GM12878 (cell line): Measurements from ENCODE around the gene BACE1-AS. TPM values are rescaled to one million over a fixed set of nuclear protein-coding genes. Genes with fewer than 3 reads are reported as not detected.

Source experiments
- ATF3 ChIP-seq: IDR thresholded peaks from 2 replicates; pipeline ENCODE4 v1.6.1; 2011; ENCODE audit warnings: low read depth, mild to moderate bottlenecking, low read length, moderate library complexity, borderline replicate concordance; ENCODE audit errors: extremely low read depth
- ATF7 ChIP-seq: fragments of 450-650 bp; IDR thresholded peaks from 2 replicates; pipeline ENCODE4 v1.6.1; 2016; ENCODE audit warnings: low read depth, mild to moderate bottlenecking
- BCL11A ChIP-seq: IDR thresholded peaks from 2 replicates; pipeline ENCODE4 v1.6.1; 2011; ENCODE audit warnings: low read depth, low read length
- CHD4 ChIP-seq: fragments of 200-600 bp; sonication (generic); IDR thresholded peaks from 2 replicates; pipeline ENCODE4 v1.6.1; 2016; ENCODE audit warnings: mild to moderate bottlenecking
- CREB1 ChIP-seq: IDR thresholded peaks from 2 replicates; pipeline ENCODE4 v1.6.1; 2012; ENCODE audit warnings: low read depth, mild to moderate bottlenecking, inconsistent platforms
- GABPA ChIP-seq: IDR thresholded peaks from 2 replicates; pipeline ENCODE4 v1.6.1; 2014; ENCODE audit warnings: antibody characterized with exemption, low read depth, mild to moderate bottlenecking, inconsistent platforms
- IKZF2 ChIP-seq, 2 experiments: fragments of 450-650 bp; IDR thresholded peaks; 2 replicates each; pipeline ENCODE4 v1.6.1; 2017; ENCODE audit warnings: mild to moderate bottlenecking in 2 of 2, moderate library complexity in 2 of 2
- KDM1A ChIP-seq: fragments of 200-600 bp; sonication (generic); IDR thresholded peaks from 2 replicates; pipeline ENCODE4 v1.6.1; 2016; ENCODE audit warnings: borderline replicate concordance
- MEF2A ChIP-seq: IDR thresholded peaks from 2 replicates; pipeline ENCODE4 v1.6.1; 2011; ENCODE audit warnings: low read depth, mild to moderate bottlenecking, low read length, moderate library complexity; ENCODE audit not compliant: insufficient read depth
- POLR2AphosphoS5 ChIP-seq: IDR thresholded peaks from 2 replicates; pipeline ENCODE4 v1.6.1; 2011; ENCODE audit warnings: mild to moderate bottlenecking, low read length, inconsistent platforms
- RFX5 ChIP-seq: IDR thresholded peaks from 2 replicates; pipeline ENCODE4 v1.6.1; 2011; ENCODE audit warnings: low read depth, low read length, improper control_type of control experiment
- SPI1 ChIP-seq: IDR thresholded peaks from 2 replicates; pipeline ENCODE4 v1.6.1; 2011; ENCODE audit warnings: low read depth, mild to moderate bottlenecking, low read length, moderate library complexity, borderline replicate concordance; ENCODE audit not compliant: insufficient read depth
- ZBED1 ChIP-seq: IDR thresholded peaks from 2 replicates; pipeline ENCODE4 v1.6.1; 2016; ENCODE audit warnings: borderline replicate concordance
- ZBTB33 ChIP-seq: fragments of 450-650 bp; IDR thresholded peaks from 2 replicates; pipeline ENCODE4 v1.6.1; 2017; ENCODE audit warnings: mild to moderate bottlenecking
- ZBTB40 ChIP-seq: fragments of 450-650 bp; IDR thresholded peaks from 2 replicates; pipeline ENCODE4 v1.6.1; 2016; ENCODE audit warnings: mild to moderate bottlenecking, moderate library complexity, borderline replicate concordance
- ZZZ3 ChIP-seq: IDR thresholded peaks from 2 replicates; pipeline ENCODE4 v1.6.1; 2011; ENCODE audit warnings: low read depth; ENCODE audit not compliant: control insufficient read depth, insufficient read length
- polyA plus RNA-seq, 11 experiments: library from polyadenylated mRNA; depleted of rRNA in 4 of 11; unstranded in 6 of 11; stranded (reverse) in 5 of 11; fragments of >200 nt; fragmentation: Nextera tagmentation in 4 of 11; fragmentation: Illumina TruSeq in 1 of 11; extraction: Ambion mirVana in 4 of 11; extraction: Trizol in 1 of 11; gene quantifications; 1 replicate in 1 of 11; 2 replicates in 10 of 11; pipeline versions ENCODE4 v1.2.1 to v1.2.3, GENCODE V29; 2011 to 2016; ENCODE audit warnings: inconsistent platforms in 2 of 11, missing spikeins in 2 of 11, low read depth in 1 of 11
- total RNA-seq, 4 experiments: library from RNA; depleted of rRNA in 3 of 4; stranded (reverse); fragments of >200 nt in 3 of 4; fragmentation: Illumina TruSeq in 1 of 4; extraction: Trizol in 1 of 4; gene quantifications; 2 replicates each; pipeline versions ENCODE4 v1.2.1 to v1.2.3, GENCODE V29; 2013 to 2021
- TF ChIP-seq, protein P1 (sequence below): fragments of 450-650 bp; IDR thresholded peaks from 2 replicates; pipeline ENCODE4 v1.6.1; 2017; ENCODE audit warnings: mild to moderate bottlenecking, moderate library complexity
- TF ChIP-seq, protein P2 (sequence below): fragments of 450-650 bp; IDR thresholded peaks from 2 replicates; pipeline ENCODE4 v1.6.1; 2017; ENCODE audit warnings: borderline replicate concordance

The BACE1-AS gene
- total and polyA plus RNA-seq, 10 of the 15 experiments (the other 5 are each of a cell fraction or from before 2014, with no cell fraction given): 2.0 to 6.7 (median 3.9) TPM

DNA sequence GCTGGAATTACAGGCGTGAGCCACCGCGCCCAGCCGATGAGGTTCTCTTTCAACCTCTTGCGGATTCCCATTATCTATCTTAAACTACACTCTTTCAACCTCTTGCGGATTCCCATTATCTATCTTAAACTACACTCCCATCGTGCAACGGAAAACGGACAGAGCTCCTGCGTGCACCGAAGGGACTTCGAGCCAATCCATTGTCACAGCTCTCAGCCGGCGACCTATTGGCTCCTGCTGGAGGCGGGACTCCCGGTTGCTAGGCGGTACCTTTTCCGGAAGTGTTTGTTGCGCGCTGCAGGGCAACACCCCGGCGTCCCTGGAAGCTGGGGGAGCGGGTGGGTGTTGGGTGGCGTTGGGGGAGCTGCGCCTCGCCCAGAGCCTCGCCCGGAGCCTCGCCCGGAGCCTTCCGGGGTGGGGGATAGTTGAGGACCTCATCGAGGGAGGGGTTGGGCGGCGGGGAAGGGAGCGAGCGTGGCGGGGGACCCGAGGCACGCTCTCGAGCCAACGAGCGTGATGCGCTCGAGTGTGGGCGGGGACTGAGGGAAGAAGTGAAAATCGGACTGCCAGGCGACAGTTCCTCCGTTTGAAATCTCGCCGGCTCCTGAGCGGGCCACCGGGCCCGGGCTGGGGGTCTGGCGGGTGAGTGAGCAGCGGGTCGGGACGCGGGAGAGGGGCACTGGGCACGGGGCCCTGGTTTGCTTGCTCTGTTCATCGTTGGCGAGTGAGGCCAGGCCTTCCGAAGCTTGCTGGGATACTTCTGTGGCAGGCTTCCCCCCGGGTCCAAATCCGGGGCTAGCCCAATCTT lies 36.6 kb downstream of the BACE1-AS start, which contains the start of gene CEP164 (continued):
- TF ChIP-seq SPI1: peak; percentile 75
- peak; percentile 94 for TF ChIP-seq RFX5
- TF ChIP-seq CREB1: peak; percentile 78
- no peak for TF ChIP-seq MEF2A
- no peak; the same call in 1 of the 2 replicates for TF ChIP-seq ATF7
- TF ChIP-seq KDM1A: no peak
- TF ChIP-seq ZBTB33: no peak
- TF ChIP-seq, protein P1, sequence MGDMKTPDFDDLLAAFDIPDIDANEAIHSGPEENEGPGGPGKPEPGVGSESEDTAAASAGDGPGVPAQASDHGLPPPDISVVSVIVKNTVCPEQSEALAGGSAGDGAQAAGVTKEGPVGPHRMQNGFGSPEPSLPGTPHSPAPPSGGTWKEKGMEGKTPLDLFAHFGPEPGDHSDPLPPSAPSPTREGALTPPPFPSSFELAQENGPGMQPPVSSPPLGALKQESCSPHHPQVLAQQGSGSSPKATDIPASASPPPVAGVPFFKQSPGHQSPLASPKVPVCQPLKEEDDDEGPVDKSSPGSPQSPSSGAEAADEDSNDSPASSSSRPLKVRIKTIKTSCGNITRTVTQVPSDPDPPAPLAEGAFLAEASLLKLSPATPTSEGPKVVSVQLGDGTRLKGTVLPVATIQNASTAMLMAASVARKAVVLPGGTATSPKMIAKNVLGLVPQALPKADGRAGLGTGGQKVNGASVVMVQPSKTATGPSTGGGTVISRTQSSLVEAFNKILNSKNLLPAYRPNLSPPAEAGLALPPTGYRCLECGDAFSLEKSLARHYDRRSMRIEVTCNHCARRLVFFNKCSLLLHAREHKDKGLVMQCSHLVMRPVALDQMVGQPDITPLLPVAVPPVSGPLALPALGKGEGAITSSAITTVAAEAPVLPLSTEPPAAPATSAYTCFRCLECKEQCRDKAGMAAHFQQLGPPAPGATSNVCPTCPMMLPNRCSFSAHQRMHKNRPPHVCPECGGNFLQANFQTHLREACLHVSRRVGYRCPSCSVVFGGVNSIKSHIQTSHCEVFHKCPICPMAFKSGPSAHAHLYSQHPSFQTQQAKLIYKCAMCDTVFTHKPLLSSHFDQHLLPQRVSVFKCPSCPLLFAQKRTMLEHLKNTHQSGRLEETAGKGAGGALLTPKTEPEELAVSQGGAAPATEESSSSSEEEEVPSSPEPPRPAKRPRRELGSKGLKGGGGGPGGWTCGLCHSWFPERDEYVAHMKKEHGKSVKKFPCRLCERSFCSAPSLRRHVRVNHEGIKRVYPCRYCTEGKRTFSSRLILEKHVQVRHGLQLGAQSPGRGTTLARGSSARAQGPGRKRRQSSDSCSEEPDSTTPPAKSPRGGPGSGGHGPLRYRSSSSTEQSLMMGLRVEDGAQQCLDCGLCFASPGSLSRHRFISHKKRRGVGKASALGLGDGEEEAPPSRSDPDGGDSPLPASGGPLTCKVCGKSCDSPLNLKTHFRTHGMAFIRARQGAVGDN: no peak
- TF ChIP-seq ZBED1: no peak
- peak; percentile 87 for TF ChIP-seq GABPA
- peak; percentile 90 for TF ChIP-seq POLR2AphosphoS5
- TF ChIP-seq ZZZ3: no peak
- TF ChIP-seq CHD4: no peak; the same call in 1 of the 2 replicates
- TF ChIP-seq ZBTB40: peak; percentile 91
- TF ChIP-seq, protein P2, sequence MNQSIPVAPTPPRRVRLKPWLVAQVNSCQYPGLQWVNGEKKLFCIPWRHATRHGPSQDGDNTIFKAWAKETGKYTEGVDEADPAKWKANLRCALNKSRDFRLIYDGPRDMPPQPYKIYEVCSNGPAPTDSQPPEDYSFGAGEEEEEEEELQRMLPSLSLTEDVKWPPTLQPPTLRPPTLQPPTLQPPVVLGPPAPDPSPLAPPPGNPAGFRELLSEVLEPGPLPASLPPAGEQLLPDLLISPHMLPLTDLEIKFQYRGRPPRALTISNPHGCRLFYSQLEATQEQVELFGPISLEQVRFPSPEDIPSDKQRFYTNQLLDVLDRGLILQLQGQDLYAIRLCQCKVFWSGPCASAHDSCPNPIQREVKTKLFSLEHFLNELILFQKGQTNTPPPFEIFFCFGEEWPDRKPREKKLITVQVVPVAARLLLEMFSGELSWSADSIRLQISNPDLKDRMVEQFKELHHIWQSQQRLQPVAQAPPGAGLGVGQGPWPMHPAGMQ: no peak
- no peak for TF ChIP-seq BCL11A
- no peak for TF ChIP-seq ATF3
- TF ChIP-seq IKZF2 (IDR thresholded peaks at IDR 0.05): peak in 1 of 2 experiments; percentile 8; a peak in 2 of 4 replicates
